ENCODE data around the gene MARK1. TPM values are rescaled to one million over a fixed set of nuclear protein-coding genes. Genes with fewer than 3 reads are reported as not detected.

The MARK1 gene
- total and polyA plus RNA-seq, 2 of the 13 experiments (the other 11 are each of a cell fraction or from before 2014, with no cell fraction given): not detected

DNA sequence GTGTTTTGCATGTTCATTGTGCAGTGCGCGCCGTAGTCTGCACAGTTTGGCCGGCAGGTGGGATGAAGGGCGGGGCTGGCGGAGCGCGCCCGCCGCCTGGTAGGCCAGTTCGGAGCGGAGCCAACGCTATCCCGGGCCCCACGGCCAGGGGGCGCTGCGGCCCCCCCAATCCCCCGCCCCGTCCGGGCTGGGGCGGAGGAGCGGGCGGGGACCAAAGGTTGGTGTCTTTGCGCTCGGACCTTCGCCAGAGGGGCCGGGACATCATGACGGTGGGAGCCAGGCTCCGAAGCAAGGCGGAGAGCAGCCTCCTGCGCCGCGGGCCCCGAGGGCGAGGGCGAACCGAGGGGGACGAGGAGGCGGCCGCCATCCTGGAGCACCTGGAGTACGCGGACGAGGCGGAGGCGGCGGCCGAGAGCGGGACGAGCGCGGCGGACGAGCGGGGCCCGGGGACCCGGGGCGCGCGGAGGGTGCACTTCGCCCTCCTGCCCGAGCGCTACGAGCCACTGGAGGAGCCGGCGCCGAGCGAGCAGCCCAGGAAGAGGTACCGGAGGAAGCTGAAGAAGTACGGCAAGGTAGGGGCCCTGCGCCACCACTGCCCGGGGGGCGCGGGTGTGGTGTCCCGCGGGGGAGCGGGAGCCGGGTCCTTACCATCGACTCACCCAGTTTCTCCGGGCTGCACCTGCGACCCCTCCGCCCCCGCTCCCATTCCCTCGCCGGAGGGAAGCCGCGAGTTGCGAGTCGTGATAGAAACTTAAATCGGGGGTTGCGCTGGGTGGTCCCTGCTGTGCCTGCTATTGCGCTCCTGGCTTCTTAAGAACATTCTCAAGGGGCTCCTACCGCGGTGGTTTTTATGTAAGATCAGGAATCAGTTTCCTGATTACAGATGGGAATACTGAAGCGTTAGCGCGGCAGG, 162.5 kb downstream of the MARK1 start, which contains the start of gene C1orf115 (continued):
- TF ChIP-seq ZNF138 (CRISPR knock-in tag; IDR thresholded peaks at IDR 0.05; ENCODE audit: low read depth) (no peak), KAT7 (CRISPR knock-in tag; IDR thresholded peaks at IDR 0.05; ENCODE audit: borderline replicate concordance) (peak; percentile 82; the same call in 1 of the 2 replicates), MEIS2 (CRISPR knock-in tag; IDR thresholded peaks at IDR 0.05) (peak; percentile 50), ELF3 (CRISPR knock-in tag; IDR thresholded peaks at IDR 0.05) (peak; percentile 53; the same call in 1 of the 2 replicates), ZNF543 (CRISPR knock-in tag; IDR thresholded peaks at IDR 0.05) (peak; percentile 62; the same call in 1 of the 2 replicates), ATF7 (IDR thresholded peaks at IDR 0.05) (no peak), ATF7 (CRISPR knock-in tag; IDR thresholded peaks at IDR 0.05) (no peak), RFX1 (IDR thresholded peaks at IDR 0.05) (no peak), SP2 (CRISPR knock-in tag; IDR thresholded peaks at IDR 0.05) (no peak), DNMT1 (CRISPR knock-in tag; IDR thresholded peaks at IDR 0.05) (peak; percentile 95), ZNF274 (CRISPR knock-in tag; IDR thresholded peaks at IDR 0.05) (0 out of 2 replicates have a peak, but pooled peaks have one; percentile 49), RXRB (CRISPR knock-in tag; IDR thresholded peaks at IDR 0.05; ENCODE audit: borderline replicate concordance) (peak; percentile 84), ZNF430 (CRISPR knock-in tag; IDR thresholded peaks at IDR 0.05) (peak; percentile 44; the same call in 1 of the 2 replicates)
- TF ChIP-seq, protein P1, sequence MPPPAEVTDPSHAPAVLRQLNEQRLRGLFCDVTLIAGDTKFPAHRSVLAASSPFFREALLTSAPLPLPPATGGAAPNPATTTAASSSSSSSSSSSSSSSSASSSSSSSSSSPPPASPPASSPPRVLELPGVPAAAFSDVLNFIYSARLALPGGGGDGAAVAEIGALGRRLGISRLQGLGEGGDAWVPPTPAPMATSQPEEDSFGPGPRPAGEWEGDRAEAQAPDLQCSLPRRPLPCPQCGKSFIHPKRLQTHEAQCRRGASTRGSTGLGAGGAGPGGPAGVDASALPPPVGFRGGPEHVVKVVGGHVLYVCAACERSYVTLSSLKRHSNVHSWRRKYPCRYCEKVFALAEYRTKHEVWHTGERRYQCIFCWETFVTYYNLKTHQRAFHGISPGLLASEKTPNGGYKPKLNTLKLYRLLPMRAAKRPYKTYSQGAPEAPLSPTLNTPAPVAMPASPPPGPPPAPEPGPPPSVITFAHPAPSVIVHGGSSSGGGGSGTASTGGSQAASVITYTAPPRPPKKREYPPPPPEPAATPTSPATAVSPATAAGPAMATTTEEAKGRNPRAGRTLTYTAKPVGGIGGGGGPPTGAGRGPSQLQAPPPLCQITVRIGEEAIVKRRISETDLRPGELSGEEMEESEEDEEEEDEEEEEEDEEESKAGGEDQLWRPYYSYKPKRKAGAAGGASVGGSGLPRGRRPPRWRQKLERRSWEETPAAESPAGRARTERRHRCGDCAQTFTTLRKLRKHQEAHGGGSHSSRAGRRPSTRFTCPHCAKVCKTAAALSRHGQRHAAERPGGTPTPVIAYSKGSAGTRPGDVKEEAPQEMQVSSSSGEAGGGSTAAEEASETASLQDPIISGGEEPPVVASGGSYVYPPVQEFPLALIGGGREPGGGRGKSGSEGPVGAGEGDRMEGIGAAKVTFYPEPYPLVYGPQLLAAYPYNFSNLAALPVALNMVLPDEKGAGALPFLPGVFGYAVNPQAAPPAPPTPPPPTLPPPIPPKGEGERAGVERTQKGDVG (CRISPR knock-in tag; IDR thresholded peaks at IDR 0.05; ENCODE audit: borderline replicate concordance): no peak
- TF ChIP-seq, protein P2, sequence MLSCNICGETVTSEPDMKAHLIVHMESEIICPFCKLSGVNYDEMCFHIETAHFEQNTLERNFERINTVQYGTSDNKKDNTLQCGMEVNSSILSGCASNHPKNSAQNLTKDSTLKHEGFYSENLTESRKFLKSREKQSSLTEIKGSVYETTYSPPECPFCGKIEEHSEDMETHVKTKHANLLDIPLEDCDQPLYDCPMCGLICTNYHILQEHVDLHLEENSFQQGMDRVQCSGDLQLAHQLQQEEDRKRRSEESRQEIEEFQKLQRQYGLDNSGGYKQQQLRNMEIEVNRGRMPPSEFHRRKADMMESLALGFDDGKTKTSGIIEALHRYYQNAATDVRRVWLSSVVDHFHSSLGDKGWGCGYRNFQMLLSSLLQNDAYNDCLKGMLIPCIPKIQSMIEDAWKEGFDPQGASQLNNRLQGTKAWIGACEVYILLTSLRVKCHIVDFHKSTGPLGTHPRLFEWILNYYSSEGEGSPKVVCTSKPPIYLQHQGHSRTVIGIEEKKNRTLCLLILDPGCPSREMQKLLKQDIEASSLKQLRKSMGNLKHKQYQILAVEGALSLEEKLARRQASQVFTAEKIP (CRISPR knock-in tag; IDR thresholded peaks at IDR 0.05; ENCODE audit: borderline replicate concordance): no peak
- TF ChIP-seq, protein P3, sequence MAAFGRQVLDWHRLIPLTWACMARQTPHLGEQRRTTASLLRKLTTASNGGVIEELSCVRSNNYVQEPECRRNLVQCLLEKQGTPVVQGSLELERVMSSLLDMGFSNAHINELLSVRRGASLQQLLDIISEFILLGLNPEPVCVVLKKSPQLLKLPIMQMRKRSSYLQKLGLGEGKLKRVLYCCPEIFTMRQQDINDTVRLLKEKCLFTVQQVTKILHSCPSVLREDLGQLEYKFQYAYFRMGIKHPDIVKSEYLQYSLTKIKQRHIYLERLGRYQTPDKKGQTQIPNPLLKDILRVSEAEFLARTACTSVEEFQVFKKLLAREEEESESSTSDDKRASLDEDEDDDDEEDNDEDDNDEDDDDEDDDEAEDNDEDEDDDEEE (CRISPR knock-in tag; IDR thresholded peaks at IDR 0.05): no peak; the same call in 1 of the 2 replicates
- TF ChIP-seq, protein P4, sequence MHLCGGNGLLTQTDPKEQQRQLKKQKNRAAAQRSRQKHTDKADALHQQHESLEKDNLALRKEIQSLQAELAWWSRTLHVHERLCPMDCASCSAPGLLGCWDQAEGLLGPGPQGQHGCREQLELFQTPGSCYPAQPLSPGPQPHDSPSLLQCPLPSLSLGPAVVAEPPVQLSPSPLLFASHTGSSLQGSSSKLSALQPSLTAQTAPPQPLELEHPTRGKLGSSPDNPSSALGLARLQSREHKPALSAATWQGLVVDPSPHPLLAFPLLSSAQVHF (CRISPR knock-in tag; IDR thresholded peaks at IDR 0.05): peak; percentile 72; the same call in 1 of the 2 replicates
- TF ChIP-seq, protein P5, sequence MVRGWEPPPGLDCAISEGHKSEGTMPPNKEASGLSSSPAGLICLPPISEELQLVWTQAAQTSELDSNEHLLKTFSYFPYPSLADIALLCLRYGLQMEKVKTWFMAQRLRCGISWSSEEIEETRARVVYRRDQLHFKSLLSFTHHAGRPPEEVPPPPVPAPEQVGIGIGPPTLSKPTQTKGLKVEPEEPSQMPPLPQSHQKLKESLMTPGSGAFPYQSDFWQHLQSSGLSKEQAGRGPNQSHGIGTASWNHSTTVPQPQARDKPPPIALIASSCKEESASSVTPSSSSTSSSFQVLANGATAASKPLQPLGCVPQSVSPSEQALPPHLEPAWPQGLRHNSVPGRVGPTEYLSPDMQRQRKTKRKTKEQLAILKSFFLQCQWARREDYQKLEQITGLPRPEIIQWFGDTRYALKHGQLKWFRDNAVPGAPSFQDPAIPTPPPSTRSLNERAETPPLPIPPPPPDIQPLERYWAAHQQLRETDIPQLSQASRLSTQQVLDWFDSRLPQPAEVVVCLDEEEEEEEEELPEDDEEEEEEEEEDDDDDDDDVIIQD (CRISPR knock-in tag; IDR thresholded peaks at IDR 0.05; ENCODE audit: low read depth): no peak
